SK-N-MC (cell line): ENCODE measurements around the gene TRMT10B.

Experiments used
- EZH2 ChIP-seq: fragments of 200-600 bp; sonication (generic); IDR thresholded peaks from one replicate; pipeline ENCODE4 v1.6.1; 2017; ENCODE audit warnings: antibody characterized with exemption
- FOXP2 ChIP-seq: optimal IDR thresholded peaks from 2 replicates; pipeline ENCODE3; 2011; ENCODE audit warnings: mild to moderate bottlenecking, moderate library complexity; ENCODE audit not compliant: insufficient read depth; ENCODE audit errors: extremely low read length, control extremely low read depth
- POLR2AphosphoS5 ChIP-seq: IDR thresholded peaks from 2 replicates; pipeline ENCODE4 v1.6.1; 2012; ENCODE audit warnings: mild to moderate bottlenecking, low read depth, low read length, borderline replicate concordance

DNA sequence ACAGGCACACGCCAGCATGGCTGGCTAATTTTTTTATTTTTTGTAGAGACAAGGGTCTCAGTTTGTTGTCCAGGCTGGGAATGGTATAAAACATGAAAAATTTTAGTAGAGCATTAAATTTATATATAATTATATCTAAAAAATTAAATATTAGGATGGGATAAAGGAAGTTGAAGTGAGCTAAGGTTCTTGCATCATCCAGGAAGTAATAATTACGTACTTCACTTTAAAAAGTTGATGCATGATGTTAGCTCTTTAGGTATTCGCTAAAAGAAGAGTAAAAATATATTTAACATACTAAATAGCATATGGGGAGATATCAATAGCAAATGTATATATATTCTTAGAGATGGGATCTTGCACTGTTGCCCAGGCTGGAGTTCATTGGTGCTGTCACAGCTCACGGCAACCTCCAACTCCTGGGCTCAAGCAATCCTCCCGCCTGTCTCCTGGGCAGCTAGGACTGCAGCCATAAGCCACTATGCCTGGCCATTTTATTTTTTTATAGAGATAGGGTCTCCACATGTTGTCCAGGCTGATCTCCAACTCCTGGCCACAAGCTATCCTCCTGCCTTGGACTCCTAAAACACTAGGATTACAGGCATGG is 59.3 kb downstream of the TRMT10B start:
- TF ChIP-seq EZH2 (no peak), POLR2AphosphoS5 (no peak), FOXP2 (no peak)
